ENCODE measurements around the gene ZNF727.

GRCh38 chr7:64087501-64087900, 42.3 kb downstream of the ZNF727 start:
- TF ChIP-seq CTCF (IDR thresholded peaks at IDR 0.05; ENCODE audit: insufficient read depth, low read length, poor library complexity, severe bottlenecking) (no peak), EZH2phosphoT487 (conservative IDR thresholded peaks at IDR 0.05; ENCODE audit: low read length) (no peak)
